Dermis microvascular lymphatic vessel endothelial cell (primary cell): ENCODE measurements around the gene IFNA7. TPM values are rescaled to one million over a fixed set of nuclear protein-coding genes. Genes with fewer than 3 reads are reported as not detected.
A peak's percentile ranks its signal among the peaks of the same experiment; 100 is the strongest.
"Not testable (repeated sequence)": the region's sequence is repeated elsewhere in the genome, so short reads cannot be mapped to it uniquely, and the experiment has no call there.

ENCODE experiments used
- DNase-seq, 2 donors: peaks; one replicate each; pipeline versions ENCODE4 v3.0.0 to v3.0.0-alpha.2; 2010; ENCODE audit warnings: low read depth in 2 of 2
- total RNA-seq: library from RNA; depleted of rRNA; stranded (reverse); fragments of >200 nt; gene quantifications from 2 replicates; pipeline ENCODE4 v1.2.1, GENCODE V29; 2014

The IFNA7 gene
- total RNA-seq, result not detected in 2 replicates

- DNase-seq, result not testable (repeated sequence)
These were observed at the start of gene IFNA7 for GRCh38 chr9:21202105-21202504. TSS of gene IFNA7 (minus strand) at chr9:21202205. CDS start at chr9:21202165, 40 bp downstream.

GRCh38 chr9:21251638-21252037 lies 49.6 kb upstream of the IFNA7 start:
- no peak for DNase-seq

GRCh38 chr9:21251190-21251589 lies 49.2 kb upstream of the IFNA7 start:
- DNase-seq, result no peak

GRCh38 chr9:21244836-21245235 lies 42.8 kb upstream of the IFNA7 start:
- no peak for DNase-seq

GRCh38 chr9:21239911-21240310 lies 37.9 kb upstream of the IFNA7 start, which contains the start of gene IFNA14:
TSS of gene IFNA14 (minus strand) at chr9:21240005. CDS start at chr9:21239935, 70 bp downstream.
- DNase-seq, result no peak

- DNase-seq, result not testable (repeated sequence)
These were observed 34.3 kb upstream of the IFNA7 start for GRCh38 chr9:21236360-21236714.

GRCh38 chr9:21235468-21236359 lies 33.7 kb upstream of the IFNA7 start:
- peak; percentile 34 to 56 for DNase-seq

- DNase-seq, result no peak
These were observed 32.2 kb upstream of the IFNA7 start for GRCh38 chr9:21234153-21234687.

- DNase-seq, result no peak
These were observed 31.3 kb upstream of the IFNA7 start for GRCh38 chr9:21233258-21233657.

GRCh38 chr9:21228122-21228521 lies 26.1 kb upstream of the IFNA7 start, which contains the start of gene IFNA17:
TSS of gene IFNA17 (minus strand) at chr9:21228222. CDS start at chr9:21228173, 49 bp downstream.
- DNase-seq, result no peak

- not testable (repeated sequence) for DNase-seq
These were observed 15.2 kb upstream of the IFNA7 start, which contains the start of gene IFNA16 for GRCh38 chr9:21217211-21217610. TSS of gene IFNA16 (minus strand) at chr9:21217311. CDS start at chr9:21217305, 6 bp downstream.

- not testable (repeated sequence) for DNase-seq
These were observed 11.7 kb upstream of the IFNA7 start for GRCh38 chr9:21213411-21214326.

GRCh38 chr9:21212160-21212559 lies 10.2 kb upstream of the IFNA7 start:
- not testable (repeated sequence) for DNase-seq

- not testable (repeated sequence) for DNase-seq
These were observed 8.8 kb upstream of the IFNA7 start for GRCh38 chr9:21210782-21211181.

- DNase-seq, result no peak
These were observed 8.3 kb upstream of the IFNA7 start for GRCh38 chr9:21210311-21210710.

GRCh38 chr9:21207043-21207442 lies 5.0 kb upstream of the IFNA7 start, which contains the start of gene IFNA10:
TSS of gene IFNA10 (minus strand) at chr9:21207143. CDS start at chr9:21207097, 46 bp downstream.
- DNase-seq, result not testable (repeated sequence)

- DNase-seq, result no peak
These were observed 3.2 kb upstream of the IFNA7 start for GRCh38 chr9:21205204-21205603.

GRCh38 chr9:21194867-21195776 lies 6.9 kb downstream of the IFNA7 start:
- DNase-seq, result peak in 1 of 2 donors; percentile 7

GRCh38 chr9:21187487-21187886 lies 14.5 kb downstream of the IFNA7 start, which contains the start of gene IFNA4:
TSS of gene IFNA4 (minus strand) at chr9:21187587. CDS start at chr9:21187531, 56 bp downstream.
- not testable (repeated sequence) for DNase-seq
